Hypothalamus (tissue), 51 donors: ENCODE data around the gene COX5A.

ENCODE experiments used
- DNase-seq, 51 donors: peaks; one replicate each; lab custom pipeline; 2025; lab: John Stamatoyannopoulos, UW

COX5A gene

GRCh38 chr15:74873036-74873755 lies 64.7 kb downstream of the COX5A start, which contains the start of gene SCAMP2:
TSS of gene SCAMP2 (minus strand) at chr15:74873365. CDS start at chr15:74873255, 110 bp downstream.
- DNase-seq, result peak; percentile 77 to 100 (median 95)

GRCh38 chr15:74872702-74873035 lies 65.2 kb downstream of the COX5A start:
- DNase-seq, result no peak

- no peak for DNase-seq
Measured at GRCh38 chr15:74870436-74871215, 67.2 kb downstream of the COX5A start.
